ENCODE results near the gene HSPA1A.
"Not testable (repeated sequence)": the region's sequence is repeated elsewhere in the genome, so short reads cannot be mapped to it uniquely, and the experiment has no call there.

The HSPA1A gene

GRCh38 chr6:31819871-31820299 lies 4.5 kb downstream of the HSPA1A start:
- CTCF ChIA-PET, result interaction anchor here (1.2 to 2.1 kb wide), 2 partner anchors 13 to 16 kb away, joined by 3 to 7 read pairs; partner anchors contain the start of gene LSM2

DNA sequence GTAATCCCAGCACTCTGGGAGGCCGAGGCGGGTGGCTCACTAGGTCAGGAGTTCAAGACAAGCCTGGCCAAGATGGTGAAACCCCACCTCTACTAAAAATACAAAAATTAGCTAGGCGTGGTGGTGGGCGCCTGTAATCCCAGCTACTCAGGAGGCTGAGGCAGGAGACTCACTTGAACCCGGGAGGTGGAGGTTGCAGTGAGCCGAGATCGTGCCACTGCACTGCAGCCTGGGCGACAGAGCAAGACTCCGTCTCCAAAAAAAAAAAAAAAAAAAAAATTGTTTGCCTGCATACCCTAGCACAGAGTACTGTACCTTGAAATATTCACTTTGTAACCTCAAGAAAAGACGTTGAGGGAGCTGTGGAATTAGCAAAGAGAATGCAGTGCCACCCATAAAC lies 5.1 kb downstream of the HSPA1A start:
- CTCF ChIA-PET, result interaction anchor here (1.2 to 2.1 kb wide), 2 partner anchors 14 to 17 kb away, joined by 3 to 7 read pairs; partner anchors contain the start of gene LSM2
- DNase-seq (ENCODE audit: extremely low spot score), result not testable (repeated sequence)
- POLR2A ChIA-PET, result interaction anchor here (0.7 kb wide), 1 partner anchor 130 kb away, joined by 10 read pairs; no protein-coding TSS in a partner anchor

More at GRCh38 chr6:31819871-31820299, 4.5 kb downstream of the HSPA1A start:
- POLR2A ChIA-PET, result interaction anchor here (0.7 kb wide), 1 partner anchor 130 kb away, joined by 10 read pairs; no protein-coding TSS in a partner anchor
- no peak for DNase-seq (ENCODE audit: extremely low spot score)
- TF ChIP-seq, protein P1, sequence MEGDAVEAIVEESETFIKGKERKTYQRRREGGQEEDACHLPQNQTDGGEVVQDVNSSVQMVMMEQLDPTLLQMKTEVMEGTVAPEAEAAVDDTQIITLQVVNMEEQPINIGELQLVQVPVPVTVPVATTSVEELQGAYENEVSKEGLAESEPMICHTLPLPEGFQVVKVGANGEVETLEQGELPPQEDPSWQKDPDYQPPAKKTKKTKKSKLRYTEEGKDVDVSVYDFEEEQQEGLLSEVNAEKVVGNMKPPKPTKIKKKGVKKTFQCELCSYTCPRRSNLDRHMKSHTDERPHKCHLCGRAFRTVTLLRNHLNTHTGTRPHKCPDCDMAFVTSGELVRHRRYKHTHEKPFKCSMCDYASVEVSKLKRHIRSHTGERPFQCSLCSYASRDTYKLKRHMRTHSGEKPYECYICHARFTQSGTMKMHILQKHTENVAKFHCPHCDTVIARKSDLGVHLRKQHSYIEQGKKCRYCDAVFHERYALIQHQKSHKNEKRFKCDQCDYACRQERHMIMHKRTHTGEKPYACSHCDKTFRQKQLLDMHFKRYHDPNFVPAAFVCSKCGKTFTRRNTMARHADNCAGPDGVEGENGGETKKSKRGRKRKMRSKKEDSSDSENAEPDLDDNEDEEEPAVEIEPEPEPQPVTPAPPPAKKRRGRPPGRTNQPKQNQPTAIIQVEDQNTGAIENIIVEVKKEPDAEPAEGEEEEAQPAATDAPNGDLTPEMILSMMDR (IDR thresholded peaks at IDR 0.05; ENCODE audit: control extremely low read depth, extremely low read depth, low read depth, missing control alignments), result no peak

- POLR2A ChIA-PET, result interaction anchor here (0.6 kb wide), 1 partner anchor 45 kb away, joined by 5 read pairs; no protein-coding TSS in a partner anchor
- DNase-seq (ENCODE audit: extremely low spot score), result peak; percentile 70
- TF ChIP-seq, protein P1 (IDR thresholded peaks at IDR 0.05; ENCODE audit: control extremely low read depth, extremely low read depth, low read depth, missing control alignments), result no peak
- CTCF ChIA-PET, result interaction anchor here (1.2 to 2.1 kb wide), 2 partner anchors 13 to 52 kb away, joined by 3 to 5 read pairs; no protein-coding TSS in a partner anchor
These were observed 6.1 kb downstream of the HSPA1A start for GRCh38 chr6:31821301-31822035.

DNA sequence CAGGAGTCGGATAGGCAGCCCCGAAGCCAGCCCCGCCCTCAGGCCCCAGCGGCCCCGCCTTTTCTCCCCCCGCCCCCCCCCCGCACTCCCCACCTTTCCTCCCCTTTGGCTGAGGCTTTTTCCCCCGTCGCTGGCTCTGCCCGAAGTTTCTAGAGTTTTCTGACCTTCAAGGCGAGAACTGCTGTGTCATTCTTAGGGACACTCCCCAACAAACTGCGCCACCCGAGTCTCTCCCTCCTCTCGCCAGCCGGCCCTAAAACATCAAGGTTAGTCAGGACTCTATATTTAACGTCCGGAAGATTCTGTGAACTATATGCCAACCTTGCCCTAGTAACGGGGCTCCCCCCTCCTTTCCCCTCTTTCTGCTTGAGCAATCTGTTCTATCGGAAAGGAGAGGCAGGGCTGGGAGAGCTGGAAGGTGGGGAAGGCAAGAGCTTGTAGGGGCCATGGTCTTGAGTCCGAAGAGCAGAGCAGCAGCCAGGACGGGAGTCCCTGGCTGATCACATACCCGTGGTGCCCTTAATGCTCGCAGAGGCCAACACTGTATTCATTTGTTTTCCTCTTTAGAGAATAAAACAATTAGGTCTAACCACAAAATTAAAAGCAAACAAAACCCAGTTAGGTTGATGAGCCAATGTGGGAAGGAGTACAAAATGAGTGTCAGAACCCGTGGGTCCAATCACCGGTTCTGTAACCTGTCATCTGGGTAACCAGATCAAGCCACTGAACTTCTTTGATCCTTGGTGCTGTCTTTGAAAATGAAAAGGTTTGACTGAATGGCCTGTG lies 6.9 kb downstream of the HSPA1A start:
- ChIA-PET POLR2A (interaction anchor here (0.6 to 1.2 kb wide), 4 partner anchors 9 to 196 kb away, joined by 3 to 5 read pairs (median 4); partner anchors contain the start of gene VARS1), CTCF (interaction anchor here (0.9 to 2.1 kb wide), 5 partner anchors 8 to 90 kb away, joined by 3 to 8 read pairs (median 3); partner anchors contain the start of gene LSM2)
- peak; percentile 71 for DNase-seq (ENCODE audit: extremely low spot score)
- TF ChIP-seq, protein P1 (IDR thresholded peaks at IDR 0.05; ENCODE audit: control extremely low read depth, extremely low read depth, low read depth, missing control alignments), result no peak

GRCh38 chr6:31823592-31824196 lies 8.4 kb downstream of the HSPA1A start:
- not testable (repeated sequence) for DNase-seq (ENCODE audit: extremely low spot score)
- ChIA-PET CTCF (interaction anchor here (1.2 to 2.1 kb wide), 3 partner anchors 9 to 54 kb away, joined by 3 to 8 read pairs (median 5); partner anchors contain the start of gene LSM2), POLR2A (interaction anchor here (0.9 to 1.2 kb wide), 3 partner anchors 8 to 28 kb away, joined by 3 to 4 read pairs (median 4); partner anchors contain the start of genes HSPA1A, HSPA1L and VARS1)

DNA sequence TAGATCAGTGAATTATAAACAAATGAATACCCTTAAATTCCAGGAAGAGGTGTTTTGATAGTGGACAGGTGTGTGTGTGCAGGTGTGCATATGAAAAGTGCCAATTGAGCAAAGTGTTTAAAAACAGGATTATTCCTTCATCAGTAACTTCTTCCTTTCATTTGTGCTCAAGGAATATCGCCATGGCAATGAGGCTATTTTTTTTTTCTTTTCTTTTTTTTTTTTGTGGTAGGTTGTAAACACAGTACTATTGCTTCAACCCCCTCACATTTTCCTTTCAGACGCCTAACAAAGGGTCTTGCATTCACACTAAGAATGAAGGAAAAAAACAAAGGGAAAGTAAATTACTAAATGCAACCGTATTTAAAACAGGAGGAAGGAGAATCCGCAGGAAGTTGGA lies 10.2 kb downstream of the HSPA1A start:
- CTCF ChIA-PET, result interaction anchor here (1.3 to 1.8 kb wide), 2 partner anchors 12 to 56 kb away, joined by 3 to 6 read pairs; no protein-coding TSS in a partner anchor
- no peak for DNase-seq (ENCODE audit: extremely low spot score)
- TF ChIP-seq, protein P1 (IDR thresholded peaks at IDR 0.05; ENCODE audit: control extremely low read depth, extremely low read depth, low read depth, missing control alignments), result no peak
- POLR2A ChIA-PET, result interaction anchor here (1.7 kb wide), 1 partner anchor 10 kb away, joined by 10 read pairs; the partner anchor contains the start of genes HSPA1A and HSPA1L
